Thoracic aorta (tissue), 2 donors: Measurements from ENCODE around the gene GNG4. TPM values are rescaled to one million over a fixed set of nuclear protein-coding genes. Genes with fewer than 3 reads are reported as not detected.
"Not testable (repeated sequence)": the region's sequence is repeated elsewhere in the genome, so short reads cannot be mapped to it uniquely, and the experiment has no call there.

Source experiments
- ATAC-seq: fragments of 150-250 bp; one replicate; pipeline ENCODE4 v1.8.0; 2017; ENCODE audit warnings: low read depth; ENCODE audit not compliant: insufficient number of reproducible peaks, low FRiP score
- DNase-seq: peaks from one replicate; pipeline ENCODE4 v3.0.0-alpha.2; 2020; ENCODE audit warnings: low spot score
- H3K27ac ChIP-seq, 2 donors: fragments of 200-600 bp; sonication (generic); 1 replicate in 1 of 2; 2 replicates in 1 of 2; pipeline ENCODE4 v1.5.1; 2016; ENCODE audit warnings: mild to moderate bottlenecking in 2 of 2, moderate library complexity in 2 of 2
- H3K27me3 ChIP-seq: fragments of 200-600 bp; sonication (generic); replicated peaks from 2 replicates; pipeline ENCODE4 v1.6.0; 2016; ENCODE audit warnings: mild to moderate bottlenecking; ENCODE audit not compliant: insufficient read depth
- H3K36me3 ChIP-seq: fragments of 200-600 bp; sonication (generic); one replicate; pipeline ENCODE4 v1.5.1; 2016
- H3K4me1 ChIP-seq, 2 donors: fragments of 200-600 bp; sonication (generic); 1 replicate in 1 of 2; 2 replicates in 1 of 2; pipeline versions ENCODE4 v1.5.1 to v1.6.0; 2016; ENCODE audit warnings: low read depth in 2 of 2, mild to moderate bottlenecking in 1 of 2; ENCODE audit not compliant: control insufficient read depth in 1 of 2
- H3K4me3 ChIP-seq: fragments of 200-600 bp; sonication (generic); 2 replicates; pipeline ENCODE4 v1.5.1; 2016; ENCODE audit warnings: mild to moderate bottlenecking
- H3K9me3 ChIP-seq: fragments of 200-600 bp; sonication (generic); 2 replicates; pipeline ENCODE4 v1.5.1; 2016
- CTCF ChIP-seq: fragments of 200-600 bp; sonication (generic); IDR thresholded peaks from one replicate; pipeline ENCODE4 v1.5.1; 2019; ENCODE audit warnings: antibody characterized with exemption
- total RNA-seq, 2 donors: library from RNA; depleted of rRNA; stranded (reverse); fragments of >200 nt; gene quantifications; one replicate each; pipeline versions ENCODE4 v1.1.0 to v1.2.3, GENCODE V29; 2016

The GNG4 gene
- total RNA-seq, 2 donors from 2014 or later: 0.28 TPM; not detected in 1

GRCh38 chr1:235624721-235625333, 24.8 kb downstream of the GNG4 start:
- no peak overlapping the region for H3K27ac ChIP-seq
- no peaks in the 10 kb centered on the region for H3K9me3 ChIP-seq
- TF ChIP-seq CTCF: no peak
- ATAC-seq (no peak), DNase-seq (no peak)
- no peaks in the 10 kb centered on the region for H3K27me3 ChIP-seq
- H3K36me3 ChIP-seq: no peaks in the 10 kb centered on the region
- no peak overlapping the region for H3K4me3 ChIP-seq
- H3K4me1 ChIP-seq: no peaks in the 10 kb centered on the region

- no peaks in the 10 kb centered on the region for H3K36me3 ChIP-seq
- H3K27ac ChIP-seq: no peak overlapping the region
- no peak for TF ChIP-seq CTCF
- H3K27me3 ChIP-seq: no peaks in the 10 kb centered on the region
- H3K4me1 ChIP-seq: no peaks in the 10 kb centered on the region
- ATAC-seq: no peak
- H3K4me3 ChIP-seq: no peak overlapping the region
- H3K9me3 ChIP-seq: no peaks in the 10 kb centered on the region
- no peak for DNase-seq
Measured at GRCh38 chr1:235622936-235623779, 26.4 kb downstream of the GNG4 start.

GRCh38 chr1:235619149-235619548, 30.4 kb downstream of the GNG4 start:
- H3K36me3 ChIP-seq, H3K4me1 ChIP-seq, H3K9me3 ChIP-seq, H3K4me3 ChIP-seq, ATAC-seq, H3K27ac ChIP-seq, H3K27me3 ChIP-seq, DNase-seq: not testable (repeated sequence)

GRCh38 chr1:235617808-235618207, 31.8 kb downstream of the GNG4 start:
- Histone ChIP-seq H3K4me3 (no peak overlapping the region), H3K36me3 (no peaks in the 10 kb centered on the region), H3K4me1 (no peaks in the 10 kb centered on the region), H3K27me3 (no peaks in the 10 kb centered on the region), H3K27ac (no peak overlapping the region), H3K9me3 (no peaks in the 10 kb centered on the region)
- TF ChIP-seq CTCF: no peak
- DNase-seq (no peak), ATAC-seq (no peak)

GRCh38 chr1:235617140-235617539, 32.4 kb downstream of the GNG4 start:
- Histone ChIP-seq H3K9me3 (no peaks in the 10 kb centered on the region), H3K27ac (no peak overlapping the region), H3K27me3 (no peaks in the 10 kb centered on the region), H3K4me1 (no peaks in the 10 kb centered on the region), H3K4me3 (no peak overlapping the region), H3K36me3 (no peaks in the 10 kb centered on the region)
- DNase-seq: no peak
- no peak for ATAC-seq
- TF ChIP-seq CTCF: no peak
